GM19025 (cell line): ENCODE data around the gene LHFPL2.

Experiments
- ATAC-seq: cut with Tn5 transposase; IDR thresholded peaks from one replicate; pipeline ENCODE4 v1.9.1; 2021; ENCODE audit warnings: mild to moderate bottlenecking, low read depth, moderate library complexity; ENCODE audit not compliant: unreplicated experiment

Gene LHFPL2

DNA sequence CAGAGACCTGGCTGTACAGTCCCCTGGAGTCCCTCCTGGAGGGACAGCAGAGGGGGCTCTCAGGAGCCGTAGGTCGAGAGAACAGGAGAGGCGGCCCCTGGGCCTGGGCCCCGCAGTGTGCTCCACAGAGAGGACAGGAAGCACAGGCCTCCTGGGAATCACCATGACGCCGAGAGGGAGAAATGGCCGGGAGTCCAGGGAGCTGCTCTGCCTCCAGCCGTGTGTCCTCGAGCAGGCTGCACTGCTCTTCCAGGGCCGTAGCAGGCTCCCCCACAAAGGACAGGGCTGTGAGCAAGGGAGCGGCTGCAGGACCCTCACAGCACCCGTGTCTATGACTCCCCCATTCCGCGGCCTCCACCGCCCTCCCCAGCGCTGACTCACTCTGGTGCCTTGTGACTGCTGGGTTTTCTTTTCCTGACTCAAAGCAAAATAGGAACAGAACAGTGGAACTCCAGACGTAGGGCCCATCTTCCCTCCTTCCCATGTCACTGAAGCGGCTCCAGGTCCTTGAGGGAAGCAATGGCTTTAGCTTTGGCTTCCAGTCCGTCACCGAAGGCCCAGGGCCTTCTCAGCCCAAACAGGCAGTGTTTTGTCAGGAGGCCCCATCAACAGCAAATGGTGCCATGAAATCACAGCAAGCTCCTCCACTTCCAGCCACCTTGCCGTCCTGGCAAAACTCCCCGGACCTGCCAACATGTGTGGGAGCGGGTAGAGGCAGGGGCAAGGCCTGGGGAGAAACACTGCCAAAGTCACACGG, 114.2 kb downstream of the LHFPL2 start:
- ATAC-seq, result no peak

DNA sequence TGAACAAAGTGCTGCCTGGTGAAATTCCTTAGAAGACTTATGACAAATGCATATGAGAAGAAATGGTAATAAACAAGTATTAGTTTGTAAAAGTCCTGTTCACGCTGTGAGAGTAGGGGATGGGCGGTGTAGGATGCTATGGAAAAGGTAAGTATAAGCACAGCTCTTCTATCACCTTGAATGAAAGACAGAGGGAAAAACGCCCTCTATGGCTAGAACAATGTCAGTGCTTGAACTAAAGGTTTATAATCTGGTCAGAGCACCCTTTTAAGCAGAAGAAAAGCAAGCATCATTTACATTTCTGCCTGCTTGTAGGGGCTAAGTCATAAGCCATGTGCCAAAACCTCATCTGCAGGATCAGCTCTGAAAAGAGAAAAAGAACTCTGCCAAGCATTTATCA, 115.2 kb downstream of the LHFPL2 start:
- no peak for ATAC-seq

DNA sequence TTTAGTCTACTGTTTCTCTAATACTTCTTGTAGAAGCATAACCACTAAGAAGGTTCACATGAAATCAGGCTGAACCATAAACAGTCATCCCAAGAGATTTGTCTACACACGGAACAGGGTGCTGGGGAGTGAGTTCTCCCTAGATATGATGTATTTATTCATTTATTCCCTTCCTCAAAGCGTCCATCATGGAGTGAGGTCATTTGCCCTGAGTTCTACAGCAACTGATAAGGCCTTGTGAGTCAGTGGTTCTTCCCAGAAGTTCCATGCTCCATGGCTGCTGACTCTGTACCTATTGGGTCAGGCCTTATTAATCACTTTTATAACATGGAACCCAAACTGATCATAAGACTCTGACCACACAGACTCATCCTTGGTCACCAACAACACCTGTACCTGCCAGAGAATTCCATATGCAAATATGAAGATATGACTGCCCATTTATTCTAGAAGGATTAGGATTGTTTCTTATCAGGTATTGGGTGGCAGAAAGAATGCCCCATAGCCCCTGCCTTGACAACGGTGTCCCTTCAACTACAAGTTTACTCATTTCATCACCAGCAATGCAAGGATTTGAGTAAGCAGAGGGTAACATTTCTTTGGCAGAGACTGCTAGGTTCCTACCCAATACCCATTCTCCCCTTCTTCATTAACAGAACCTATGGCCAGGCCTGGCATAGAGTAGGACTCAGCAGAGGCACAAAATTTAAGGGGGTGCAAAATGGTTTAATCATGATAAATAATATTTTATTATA, 118.1 kb downstream of the LHFPL2 start:
- no peak for ATAC-seq

DNA sequence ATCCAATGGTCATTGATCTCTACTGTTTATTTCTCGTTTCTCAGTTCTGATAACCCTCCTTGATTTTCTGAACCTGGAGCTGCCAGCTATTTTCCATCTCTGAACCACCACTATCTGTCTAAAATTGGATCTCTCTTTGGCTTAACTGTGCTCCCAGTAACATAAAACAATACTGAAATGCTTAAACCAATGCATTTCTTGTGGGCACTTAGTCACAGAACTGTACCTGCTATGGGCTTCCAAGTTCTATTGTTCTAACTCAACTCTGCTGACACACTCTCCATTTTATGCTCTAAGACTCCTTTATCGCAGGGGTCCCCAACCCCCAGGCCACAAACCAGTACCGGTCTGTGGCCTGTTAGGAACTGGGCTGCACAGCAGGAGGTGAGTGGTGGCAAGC, 120.6 kb downstream of the LHFPL2 start:
- ATAC-seq, result no peak

DNA sequence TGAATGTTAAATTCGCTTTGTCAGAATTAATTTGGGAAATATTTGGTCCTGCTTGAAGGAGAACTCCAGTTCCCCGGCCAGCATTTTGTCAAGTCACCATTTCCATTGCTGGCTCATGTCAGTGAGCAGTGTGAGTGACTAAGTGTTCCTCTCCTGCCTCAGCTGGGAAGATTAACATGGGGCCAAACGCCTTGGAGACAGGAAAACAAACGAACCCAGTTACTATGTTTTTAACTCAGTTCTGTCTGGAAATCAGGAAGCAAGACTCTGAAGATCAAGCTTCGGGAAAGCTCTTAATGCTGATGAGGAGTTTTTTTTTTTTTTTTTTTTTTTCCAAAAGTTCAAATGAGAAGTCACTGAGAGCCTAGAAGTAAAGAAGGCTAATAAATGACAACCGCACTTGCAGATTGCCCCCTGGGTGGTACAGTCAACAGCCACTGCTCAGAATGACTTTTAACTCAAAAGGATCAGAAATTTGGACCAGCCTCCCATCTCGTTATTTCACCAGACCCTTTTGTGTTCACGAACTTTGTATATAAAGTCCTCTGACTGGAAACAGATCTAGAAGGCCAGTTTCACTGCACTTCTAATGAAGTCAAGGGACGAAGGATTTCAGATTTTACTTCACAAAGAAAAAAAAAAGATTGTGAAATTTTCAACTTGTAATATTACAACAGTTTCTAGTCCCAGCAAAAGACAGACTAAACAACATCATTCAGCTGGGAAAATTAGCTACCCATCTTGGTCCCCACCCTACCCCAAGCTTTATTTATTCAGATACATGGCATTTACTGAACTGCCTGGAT, 121.3 kb downstream of the LHFPL2 start:
- no peak for ATAC-seq

DNA sequence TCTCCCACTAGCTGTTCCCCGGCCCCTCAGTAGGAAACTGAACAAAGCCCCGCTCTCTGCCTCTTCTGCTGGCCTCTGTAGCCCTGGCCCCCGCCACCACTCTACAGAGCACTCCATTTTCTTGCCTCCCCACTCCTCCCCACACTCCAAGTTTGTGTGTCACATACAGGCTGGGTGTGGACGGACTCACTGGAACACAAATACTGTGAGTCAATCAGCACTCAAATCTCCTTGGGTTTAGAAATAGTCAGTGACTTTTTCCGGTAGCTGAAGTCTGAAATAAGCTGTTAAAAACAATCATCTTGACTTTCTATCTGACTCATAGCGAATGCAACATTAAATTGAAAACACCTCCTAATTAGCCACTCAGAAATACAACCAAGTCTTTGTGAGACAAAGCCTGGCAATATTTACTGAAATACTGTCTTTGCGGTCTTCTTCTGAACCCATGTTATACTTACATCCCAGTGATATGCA, 122.5 kb downstream of the LHFPL2 start:
- no peak for ATAC-seq

DNA sequence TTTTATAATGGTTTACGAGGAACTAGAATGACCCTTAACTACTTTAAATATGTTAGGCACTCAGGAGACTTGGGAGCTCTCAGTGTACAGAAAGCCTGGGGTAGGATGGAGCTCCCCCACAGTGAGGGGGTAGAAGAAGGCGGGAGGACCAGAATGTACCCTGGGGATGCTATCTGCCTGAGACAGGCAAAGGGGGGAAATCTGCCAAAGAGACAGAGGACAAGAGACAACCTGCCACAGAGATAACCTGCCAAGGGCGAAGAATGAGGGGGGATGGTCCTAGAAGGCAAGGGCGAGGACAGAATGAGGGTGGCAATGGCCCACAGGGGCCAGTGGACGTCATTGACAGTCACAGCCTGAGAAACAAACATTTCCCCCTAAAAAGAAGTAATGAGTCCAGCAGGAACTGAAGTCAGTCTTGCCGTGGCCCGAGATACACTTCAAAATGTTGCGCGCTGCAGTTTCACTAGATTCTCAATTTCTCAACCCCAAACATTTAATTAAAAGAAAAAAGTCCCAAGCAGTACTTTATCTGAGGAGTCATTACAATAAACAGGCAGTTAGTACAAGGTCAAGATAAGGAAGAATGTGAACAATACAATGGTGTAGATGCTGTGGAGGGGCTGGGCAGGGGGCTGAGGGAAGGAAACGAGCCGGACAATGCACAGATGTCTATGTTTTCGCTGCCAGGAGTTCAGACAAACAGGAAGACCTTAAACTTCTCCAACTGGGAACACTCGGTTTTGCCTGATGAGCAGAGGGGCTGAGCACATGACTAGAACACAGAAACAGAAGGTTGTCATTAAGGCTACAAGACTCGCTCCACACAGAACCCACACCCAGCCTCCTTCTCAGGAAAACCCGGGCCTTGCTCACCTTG, 125.0 kb downstream of the LHFPL2 start:
- no peak for ATAC-seq

DNA sequence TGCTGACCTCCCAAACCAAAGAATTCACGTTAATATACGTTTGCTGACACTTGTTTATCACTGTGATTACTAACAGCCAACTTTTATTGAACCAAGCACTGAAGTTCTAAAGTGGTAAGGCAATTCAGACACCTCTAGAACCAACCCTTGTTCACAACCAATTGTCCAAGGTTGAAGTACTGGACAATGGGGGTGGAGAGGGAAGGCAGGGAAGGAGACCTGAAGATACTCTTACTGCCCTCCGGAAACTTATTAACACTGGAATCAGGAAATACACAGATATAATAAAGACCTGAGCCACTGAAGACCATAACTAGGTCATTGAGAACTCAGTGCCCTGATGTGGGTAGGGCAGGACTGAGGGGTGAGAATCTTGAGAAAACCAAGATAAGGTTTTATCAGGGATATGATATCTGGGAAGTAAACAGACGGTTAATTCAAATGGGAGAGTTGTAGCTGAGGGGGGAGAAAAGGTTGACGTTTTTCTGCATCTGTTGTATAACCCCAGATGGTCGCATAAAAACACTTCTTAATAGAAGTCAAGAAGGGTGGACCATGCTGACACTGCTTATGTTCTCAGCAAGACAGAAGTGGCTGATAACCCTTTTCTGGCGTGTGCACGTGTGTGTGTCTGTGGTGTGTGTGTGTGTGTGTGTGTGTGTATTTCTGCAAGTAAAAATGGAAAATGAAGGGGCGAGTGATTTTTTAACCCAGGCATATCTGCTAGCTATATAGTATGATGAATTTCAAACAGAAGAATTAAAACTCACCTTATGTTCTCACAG, 125.9 kb downstream of the LHFPL2 start:
- ATAC-seq, result no peak

DNA sequence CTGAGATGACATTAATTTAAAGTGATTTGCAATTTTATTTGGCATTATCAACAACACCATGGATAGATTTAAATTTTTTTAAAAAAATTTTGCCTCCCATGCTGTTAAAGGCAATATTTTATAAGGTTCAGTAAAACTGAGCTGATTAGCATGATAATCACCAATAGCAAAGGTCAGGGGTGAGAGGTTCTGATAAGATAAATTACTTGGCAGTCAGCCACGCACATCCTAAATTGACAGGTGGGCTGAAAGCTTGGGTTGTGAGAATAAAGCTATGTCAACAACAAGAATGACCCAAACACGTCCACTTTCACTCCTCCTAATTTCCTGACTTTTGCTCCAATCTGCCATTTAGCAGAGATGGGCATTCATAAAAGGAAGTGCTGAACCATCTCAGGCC, 127.1 kb downstream of the LHFPL2 start:
- no peak for ATAC-seq

DNA sequence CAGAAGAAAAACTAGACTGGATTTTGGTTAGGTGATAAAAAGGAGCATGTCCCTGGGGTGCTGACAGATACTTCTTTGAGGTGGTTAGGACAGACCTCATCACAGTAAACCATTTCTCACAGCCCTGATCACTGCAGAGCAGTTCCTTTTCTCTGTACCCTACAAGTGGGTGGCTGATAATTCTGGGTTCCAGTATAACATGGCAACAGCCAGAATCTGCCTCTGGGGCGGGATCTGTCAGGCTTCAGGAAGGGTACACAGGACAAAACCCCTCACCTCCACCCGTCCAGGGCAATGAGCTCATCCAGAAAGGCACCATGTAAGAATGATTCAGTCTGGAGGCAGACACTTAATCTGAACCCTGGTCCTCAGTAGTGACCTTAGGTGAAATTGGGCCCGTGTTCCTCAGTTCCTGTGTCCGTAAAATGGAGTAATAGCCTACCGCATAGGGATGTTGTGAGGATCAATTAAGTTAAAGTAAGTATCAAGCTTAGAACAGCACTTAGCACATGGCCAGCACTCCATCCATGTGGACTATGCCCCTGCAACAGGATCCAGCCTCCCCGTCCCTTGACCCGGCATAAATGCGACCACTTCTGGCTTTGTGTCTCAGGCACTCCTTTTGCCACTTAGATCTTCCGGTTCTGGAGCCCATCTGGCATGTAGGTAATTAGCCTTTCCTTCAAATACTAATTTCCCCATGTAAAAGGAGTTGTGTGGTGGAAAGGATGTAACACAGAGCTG, 129.2 kb downstream of the LHFPL2 start:
- ATAC-seq, result no peak

DNA sequence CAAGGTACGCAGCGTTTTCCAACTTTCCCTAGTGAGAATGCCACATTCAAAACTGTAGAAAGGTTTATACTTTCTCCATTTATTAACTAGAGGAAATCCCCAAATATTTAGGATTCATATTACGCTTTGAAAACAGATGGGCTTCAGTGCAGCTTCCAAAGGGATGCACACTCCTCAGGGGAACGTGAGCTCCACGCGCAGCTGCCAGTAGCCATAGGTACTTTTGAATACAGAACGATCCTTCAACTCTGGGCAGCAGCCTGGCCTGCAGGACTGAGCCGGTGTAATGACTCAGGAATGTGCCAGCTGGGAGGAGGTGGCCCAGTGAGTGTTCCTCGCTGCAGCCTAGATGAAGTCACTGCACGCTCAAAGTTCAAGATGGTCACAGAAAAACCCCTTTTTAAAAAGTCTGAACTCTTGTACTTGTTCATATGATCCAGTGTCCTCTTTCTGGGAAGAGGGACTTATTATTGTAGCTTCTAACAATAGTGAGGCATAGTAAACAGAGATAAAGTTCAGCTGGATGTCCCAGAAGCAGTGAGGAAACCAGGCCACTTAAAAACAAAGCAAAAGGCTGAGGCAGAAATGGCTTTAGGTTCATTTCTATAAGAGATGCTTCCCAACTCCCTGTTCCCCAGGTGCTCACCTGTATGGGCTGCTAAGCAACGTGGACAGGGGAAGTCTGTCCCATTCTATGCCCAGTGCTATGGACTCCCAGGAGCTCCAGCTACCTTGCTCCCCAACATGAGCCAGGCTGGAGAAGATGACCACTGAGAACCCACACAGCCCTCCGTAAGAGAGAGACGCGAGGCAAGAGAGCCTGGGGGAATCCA, 130.0 kb downstream of the LHFPL2 start:
- ATAC-seq, result no peak

DNA sequence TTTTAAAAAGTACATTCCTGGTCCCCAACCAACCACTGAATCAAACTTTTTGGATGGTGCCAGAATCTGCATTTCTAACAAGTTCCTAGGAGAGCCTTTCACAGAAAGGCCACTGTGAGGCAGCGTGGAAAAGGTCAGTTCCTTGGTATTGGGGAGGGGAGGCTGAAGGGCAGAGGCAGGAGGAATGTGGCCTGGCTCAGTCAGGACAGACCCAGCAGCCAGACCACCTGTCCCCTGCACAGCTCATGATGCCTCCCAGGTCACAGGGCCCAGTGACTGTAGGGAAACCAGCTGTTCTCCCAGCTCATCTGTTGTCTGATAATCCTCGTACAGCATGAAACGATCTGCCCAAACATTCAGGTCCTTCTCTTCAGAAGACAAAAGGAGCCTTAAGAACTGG, 132.9 kb downstream of the LHFPL2 start:
- ATAC-seq, result no peak

DNA sequence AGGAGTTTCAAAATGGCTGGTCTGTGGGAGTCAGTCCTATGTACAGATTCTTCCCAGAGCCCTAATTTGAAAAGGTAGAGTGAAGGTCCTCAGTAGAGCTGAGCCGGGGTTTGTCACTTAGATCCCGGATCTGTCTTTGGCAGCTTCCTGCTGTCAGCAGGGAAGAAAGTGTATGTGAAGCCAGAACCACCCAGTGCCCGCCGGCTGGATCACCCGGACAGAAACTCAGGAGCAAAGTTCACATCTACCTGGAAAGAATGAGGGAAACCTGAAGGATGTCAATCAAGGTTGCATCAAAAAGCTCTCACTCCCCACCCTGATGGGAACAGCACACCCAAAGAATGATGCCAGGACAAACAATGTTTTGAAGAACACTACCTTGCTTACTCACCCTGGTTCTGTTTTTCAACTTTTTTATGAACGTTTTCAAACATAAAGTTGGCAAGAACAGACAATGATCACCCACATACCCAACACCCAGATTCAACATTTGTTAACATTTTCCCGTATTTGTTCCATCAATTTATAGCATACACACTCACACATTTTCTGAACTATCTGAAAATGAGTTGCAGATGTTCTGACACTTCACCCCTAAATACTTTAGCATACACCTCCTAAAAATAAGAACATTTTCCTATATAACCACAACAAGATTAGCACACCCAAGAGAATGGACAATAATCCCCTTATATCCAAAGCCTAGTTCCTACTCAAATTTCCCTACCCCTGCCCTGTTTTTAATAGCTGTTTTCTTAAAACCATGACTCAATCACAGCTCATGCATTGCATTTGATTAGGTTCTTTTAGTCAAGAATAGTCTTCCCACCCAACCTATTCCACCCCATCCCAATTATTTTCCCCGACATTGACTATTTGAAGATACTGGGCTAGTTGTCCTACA, 133.9 kb downstream of the LHFPL2 start:
- no peak for ATAC-seq

DNA sequence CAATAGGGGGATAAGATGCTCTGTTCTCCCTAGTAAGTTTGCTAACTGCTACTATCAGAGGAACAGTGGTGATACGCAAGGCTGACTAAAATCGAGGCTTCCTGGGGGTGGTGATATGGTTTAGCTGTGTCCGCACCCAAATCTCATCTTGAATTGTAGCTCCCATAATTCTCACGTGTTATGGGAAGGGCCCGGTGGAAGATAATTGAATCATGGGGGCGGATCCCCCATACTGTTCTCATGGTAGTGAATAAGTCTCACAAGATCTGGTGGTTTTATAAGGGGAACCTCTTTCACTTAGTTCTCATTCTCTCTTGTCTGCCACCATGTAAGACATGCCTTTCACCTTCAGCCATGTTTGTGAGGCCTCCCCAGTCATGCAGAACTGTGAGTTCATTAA, 135.1 kb downstream of the LHFPL2 start:
- ATAC-seq, result no peak

DNA sequence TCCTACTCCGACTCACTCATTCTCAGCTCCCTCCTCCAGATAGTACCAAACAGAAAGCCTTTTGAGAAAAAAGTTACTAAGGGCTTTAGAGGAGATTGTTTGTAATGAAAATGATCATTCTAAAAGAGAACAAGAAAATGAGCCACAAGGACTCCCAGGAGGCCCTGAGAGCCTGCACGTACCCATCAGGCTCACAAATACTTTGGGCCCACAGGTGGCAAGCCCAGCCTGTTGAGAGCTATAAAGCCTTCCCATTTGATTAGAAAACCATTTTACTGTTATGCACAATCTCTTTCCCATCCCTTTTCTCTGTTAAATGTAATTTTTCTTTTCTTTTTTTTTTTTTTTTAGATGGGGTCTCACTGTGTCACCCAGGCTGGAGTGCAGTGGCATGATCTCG, 136.1 kb downstream of the LHFPL2 start:
- ATAC-seq, result no peak

DNA sequence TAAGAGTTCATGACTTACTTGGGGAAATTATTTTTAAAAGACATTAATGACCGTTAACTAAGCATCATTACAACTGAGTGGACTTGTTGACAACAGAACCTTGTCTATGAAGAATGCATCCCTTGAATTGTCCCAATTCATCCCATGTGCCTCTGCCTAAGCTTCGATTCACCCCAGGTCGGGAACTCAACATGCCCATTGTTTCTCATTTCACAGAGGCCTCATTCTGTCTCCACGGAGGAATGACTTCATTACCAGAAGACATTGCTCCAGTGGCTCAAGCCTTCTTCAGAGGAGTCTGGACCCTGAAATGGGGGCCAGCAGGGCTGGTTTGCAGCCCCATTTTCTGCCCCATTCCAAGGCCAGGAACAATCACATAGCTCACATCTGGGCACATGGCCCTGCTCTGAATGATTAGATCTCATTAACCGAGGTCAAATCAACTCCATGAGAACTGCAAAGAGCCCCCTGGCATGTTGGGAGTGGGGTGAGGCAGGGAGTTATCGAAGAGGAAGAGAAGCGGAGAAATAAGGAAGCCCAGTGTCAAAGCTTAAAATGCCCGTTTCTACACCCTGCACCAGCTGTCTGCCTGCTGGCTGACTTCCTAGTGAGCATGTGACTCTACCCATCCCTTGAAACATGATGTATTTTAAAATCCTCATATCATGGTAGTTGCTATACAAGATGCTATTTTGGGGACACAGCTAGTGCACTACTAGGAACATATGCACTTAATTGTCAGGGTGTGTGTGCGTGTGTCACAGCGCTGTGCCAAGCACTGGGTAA, 137.3 kb downstream of the LHFPL2 start:
- no peak for ATAC-seq
